Measurements from ENCODE around the gene PAAF1. TPM values are rescaled to one million over a fixed set of nuclear protein-coding genes. Genes with fewer than 3 reads are reported as not detected.

PAAF1 gene
- total RNA-seq, 1 donor from 2014 or later = 14.8 TPM

DNA sequence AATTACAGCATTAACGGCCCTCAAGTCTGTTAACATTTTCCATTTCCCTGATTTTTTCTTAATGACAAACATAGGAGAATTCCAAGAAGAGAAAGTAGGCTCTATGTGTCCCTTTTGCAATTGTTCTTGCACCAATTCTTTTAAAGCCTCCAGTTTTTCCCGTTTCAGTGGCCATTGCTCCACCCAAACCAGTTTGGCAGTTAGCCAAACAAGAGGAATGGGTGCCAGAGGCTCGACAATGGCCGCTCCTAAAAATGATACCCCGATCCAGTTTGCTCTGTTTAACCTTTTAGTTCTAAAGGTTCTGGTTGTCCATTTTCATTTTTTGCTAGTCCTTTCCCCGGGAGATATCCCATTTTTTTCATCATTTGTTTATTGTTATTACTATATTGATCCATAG, 67.3 kb downstream of the PAAF1 start:
- no peak for DNase-seq (ENCODE audit: extremely low read depth, low read depth, low spot score)

DNA sequence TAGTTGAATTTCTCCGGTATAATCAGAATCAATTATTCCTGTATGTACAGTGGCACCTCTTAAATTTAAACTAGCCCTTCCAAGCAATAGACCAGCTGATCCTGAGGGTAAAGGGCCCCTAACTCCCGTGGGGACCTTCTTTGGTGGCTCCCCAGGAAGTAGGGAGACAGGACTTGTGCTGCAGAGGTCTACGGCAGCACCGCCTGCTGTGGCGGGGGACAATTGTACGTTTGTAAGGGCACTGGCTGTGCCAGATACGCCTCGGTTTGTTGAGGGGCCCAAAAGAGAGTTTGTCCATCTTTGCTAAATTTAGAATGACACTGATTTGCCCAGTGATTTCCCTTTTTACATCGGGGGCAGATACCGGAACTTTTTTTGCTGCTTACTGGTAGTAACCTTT, 68.1 kb downstream of the PAAF1 start:
- DNase-seq (ENCODE audit: extremely low read depth, low read depth, low spot score) = no peak

GRCh38 chr11:73945396-73945795, 68.6 kb downstream of the PAAF1 start:
- no peak for DNase-seq (ENCODE audit: extremely low read depth, low read depth, low spot score)

GRCh38 chr11:73946798-73947458, 70.1 kb downstream of the PAAF1 start:
- no peak for DNase-seq (ENCODE audit: extremely low read depth, low read depth, low spot score)

GRCh38 chr11:73949246-73949645, 72.4 kb downstream of the PAAF1 start:
- DNase-seq (ENCODE audit: extremely low read depth, low read depth, low spot score) = no peak

- no peak for DNase-seq (ENCODE audit: extremely low read depth, low read depth, low spot score)
These were observed 73.1 kb downstream of the PAAF1 start for GRCh38 chr11:73949912-73950311.

DNA sequence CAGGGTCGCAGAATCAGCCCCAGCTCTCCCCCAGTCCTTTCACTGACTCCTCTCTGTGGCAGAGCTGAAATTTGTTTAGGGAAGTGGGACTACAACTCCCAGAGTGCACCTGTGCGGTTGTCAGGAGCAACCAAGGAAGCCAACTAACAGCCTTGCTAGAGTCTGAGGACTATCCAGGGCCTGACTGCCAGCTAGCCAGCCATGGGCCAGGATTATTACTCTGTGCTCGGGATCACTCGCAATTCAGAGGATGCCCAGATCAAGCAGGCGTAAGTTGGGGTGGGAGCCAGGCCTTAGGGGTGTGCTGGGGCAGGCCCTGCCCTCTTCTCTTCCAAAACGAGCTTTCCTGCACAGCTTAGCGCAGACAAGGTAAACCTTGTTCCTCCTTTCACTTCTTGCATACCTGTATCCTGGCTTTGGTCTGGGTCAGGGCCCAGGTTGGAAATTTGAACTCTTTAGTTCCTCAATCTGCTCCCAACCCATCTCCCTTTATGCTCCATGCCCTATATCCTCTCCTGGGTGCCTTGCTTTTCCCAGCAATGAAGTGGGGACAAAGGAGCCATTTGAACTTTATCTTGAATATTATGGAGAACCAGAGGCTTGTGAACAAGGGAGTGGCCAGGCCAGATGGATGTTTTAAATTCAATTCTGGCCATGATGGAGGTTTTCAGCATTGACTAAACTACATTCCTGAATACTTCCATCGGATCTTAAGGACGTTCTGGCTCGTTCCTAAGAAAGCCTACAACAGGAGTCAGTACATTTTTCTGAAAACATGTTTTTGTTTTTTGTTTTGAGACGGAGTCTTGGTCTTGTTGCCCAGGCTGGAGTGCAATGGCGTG, 74.3 kb downstream of the PAAF1 start, which contains the start of gene DNAJB13:
Gene DNAJB13 (plus strand): TSS at position 158 of the 842 bp plus-strand sequence. CDS start 44 bp downstream, at position 202.
- DNase-seq (ENCODE audit: extremely low read depth, low read depth, low spot score) = no peak

DNA sequence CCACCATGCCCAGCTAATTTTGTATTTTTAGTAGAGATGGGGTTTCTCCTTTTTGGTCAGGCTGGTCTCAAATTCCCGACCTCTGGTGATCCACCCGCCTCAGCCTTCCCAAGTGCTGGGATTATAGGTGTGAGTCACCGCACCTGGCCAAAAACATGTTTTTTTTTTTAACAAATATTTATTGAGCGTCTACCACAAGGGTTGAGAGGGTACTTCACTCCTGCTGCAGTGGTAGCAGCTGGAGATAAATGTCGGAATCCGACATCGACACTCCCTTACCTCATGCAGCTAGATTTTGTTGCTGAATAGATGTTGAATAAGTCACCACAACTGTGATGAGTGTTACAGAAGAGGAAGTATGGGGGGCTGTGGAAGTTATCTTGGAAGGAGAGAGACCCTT, 75.0 kb downstream of the PAAF1 start:
- no peak for DNase-seq (ENCODE audit: extremely low read depth, low read depth, low spot score)

GRCh38 chr11:73956876-73957653, 80.3 kb downstream of the PAAF1 start:
- no peak for DNase-seq (ENCODE audit: extremely low read depth, low read depth, low spot score)

- DNase-seq (ENCODE audit: extremely low read depth, low read depth, low spot score) = no peak
These were observed 81.0 kb downstream of the PAAF1 start for GRCh38 chr11:73957654-73958361.

- no peak for DNase-seq (ENCODE audit: extremely low read depth, low read depth, low spot score)
These were observed 81.8 kb downstream of the PAAF1 start for GRCh38 chr11:73958521-73959141.

GRCh38 chr11:73961321-73961720, 84.5 kb downstream of the PAAF1 start:
- DNase-seq (ENCODE audit: extremely low read depth, low read depth, low spot score) = no peak

DNA sequence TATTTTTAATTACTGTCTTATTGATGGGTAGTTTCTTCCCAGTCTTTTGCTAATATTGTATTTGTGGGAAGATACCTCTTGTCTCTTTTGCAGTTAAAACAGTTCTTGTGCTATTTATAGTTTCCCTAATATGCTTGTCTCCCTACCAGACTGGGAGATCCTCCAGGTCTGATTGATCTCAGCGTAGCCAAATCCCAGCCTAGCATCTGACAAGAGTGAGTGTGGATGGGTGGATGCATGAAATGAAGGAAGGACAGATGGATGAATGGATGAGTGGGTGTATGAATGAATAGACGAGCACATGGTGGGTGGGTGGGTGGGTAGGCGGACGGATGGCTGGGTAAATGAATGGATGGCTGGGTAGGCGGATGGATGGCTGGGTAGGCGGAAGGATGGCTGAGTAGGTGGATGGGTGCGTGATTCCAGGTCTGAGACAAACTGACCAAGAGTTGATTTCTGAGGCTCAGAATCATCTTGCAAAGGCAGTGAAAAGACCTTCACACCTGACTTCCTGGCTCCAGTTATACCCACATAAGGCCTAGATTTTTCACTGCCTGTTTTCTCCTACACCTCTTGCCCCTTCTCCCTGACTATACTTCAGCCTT, 85.4 kb downstream of the PAAF1 start:
- DNase-seq (ENCODE audit: extremely low read depth, low read depth, low spot score) = no peak

GRCh38 chr11:73963861-73964260, 87.1 kb downstream of the PAAF1 start:
- DNase-seq (ENCODE audit: extremely low read depth, low read depth, low spot score) = no peak

DNA sequence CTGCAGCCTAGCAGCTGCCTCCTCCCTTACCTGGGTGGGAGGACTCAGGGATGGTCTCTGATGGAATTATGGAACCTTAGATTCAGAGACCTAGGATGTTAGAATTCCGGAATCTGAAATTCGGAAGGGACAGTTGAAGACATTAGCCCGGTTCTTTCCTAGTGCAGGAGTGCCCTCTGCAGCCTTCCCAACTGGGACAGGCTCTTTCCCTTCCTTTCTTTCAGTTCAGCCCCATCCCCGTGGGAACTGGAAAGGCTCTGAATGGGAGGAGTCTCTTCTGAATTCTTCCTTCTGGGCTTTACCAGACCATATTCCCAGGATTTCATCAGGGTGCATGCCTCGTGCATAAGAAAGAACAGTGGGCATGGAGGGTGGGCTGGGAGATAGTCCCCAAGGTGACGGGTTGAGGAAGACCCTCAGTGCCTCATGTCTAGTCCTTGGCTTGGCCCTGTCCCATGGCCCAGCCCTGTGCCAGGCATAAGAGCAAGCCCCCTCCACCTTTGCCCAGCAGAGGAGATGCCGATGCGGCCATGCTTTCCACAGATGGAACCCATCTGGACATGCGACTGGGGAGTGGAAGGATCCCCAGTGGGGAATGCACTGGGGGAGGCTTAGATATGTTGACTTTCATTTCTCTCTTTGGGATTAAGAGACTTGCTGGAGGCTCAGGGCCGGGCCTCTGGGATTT, 88.4 kb downstream of the PAAF1 start:
- DNase-seq (ENCODE audit: extremely low read depth, low read depth, low spot score) = no peak

- DNase-seq (ENCODE audit: extremely low read depth, low read depth, low spot score) = no peak
These were observed 88.9 kb downstream of the PAAF1 start for GRCh38 chr11:73965764-73966121.

- DNase-seq (ENCODE audit: extremely low read depth, low read depth, low spot score) = no peak
These were observed 91.7 kb downstream of the PAAF1 start for GRCh38 chr11:73968356-73968966.

DNA sequence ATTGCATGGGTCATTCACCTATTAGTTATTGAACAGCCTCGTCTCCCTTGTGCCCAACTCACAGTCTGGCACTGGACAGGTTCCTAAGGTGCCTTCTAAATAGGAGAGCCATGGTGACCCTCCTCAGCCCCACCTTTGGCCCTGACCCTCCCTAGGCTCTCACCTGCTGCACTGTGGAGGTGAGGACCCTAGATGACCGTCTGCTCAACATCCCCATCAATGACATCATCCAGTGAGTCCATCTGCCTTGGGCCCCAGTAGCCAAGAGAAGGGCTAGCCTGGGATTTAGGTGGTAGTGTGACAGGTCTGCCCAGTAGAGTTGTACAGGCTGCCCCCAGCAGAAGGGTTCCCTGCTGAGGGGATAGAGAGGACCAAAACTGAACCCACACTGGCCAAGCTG, 92.3 kb downstream of the PAAF1 start:
- DNase-seq (ENCODE audit: extremely low read depth, low read depth, low spot score) = no peak

All from glomerular endothelial cell (primary cell).